Measurements from ENCODE around the gene GNAL.

DNA sequence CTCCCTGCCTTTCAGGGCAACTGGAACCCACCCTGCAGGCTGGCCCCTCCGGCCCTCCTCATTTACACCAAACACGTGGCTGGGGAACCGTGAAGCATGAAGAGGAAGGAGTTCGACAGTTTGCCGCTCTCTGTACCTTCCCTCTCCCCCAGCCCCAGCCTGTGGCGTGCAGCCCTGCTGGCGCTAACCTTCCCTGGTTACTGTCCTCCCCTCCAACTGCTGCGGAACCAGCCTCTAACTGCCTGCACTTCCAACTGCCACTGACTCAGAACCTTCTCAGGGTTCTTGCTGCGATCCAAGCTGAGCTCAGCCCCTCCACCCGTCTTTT is 19.2 kb upstream of the GNAL start:
- TF ChIP-seq, protein P1, sequence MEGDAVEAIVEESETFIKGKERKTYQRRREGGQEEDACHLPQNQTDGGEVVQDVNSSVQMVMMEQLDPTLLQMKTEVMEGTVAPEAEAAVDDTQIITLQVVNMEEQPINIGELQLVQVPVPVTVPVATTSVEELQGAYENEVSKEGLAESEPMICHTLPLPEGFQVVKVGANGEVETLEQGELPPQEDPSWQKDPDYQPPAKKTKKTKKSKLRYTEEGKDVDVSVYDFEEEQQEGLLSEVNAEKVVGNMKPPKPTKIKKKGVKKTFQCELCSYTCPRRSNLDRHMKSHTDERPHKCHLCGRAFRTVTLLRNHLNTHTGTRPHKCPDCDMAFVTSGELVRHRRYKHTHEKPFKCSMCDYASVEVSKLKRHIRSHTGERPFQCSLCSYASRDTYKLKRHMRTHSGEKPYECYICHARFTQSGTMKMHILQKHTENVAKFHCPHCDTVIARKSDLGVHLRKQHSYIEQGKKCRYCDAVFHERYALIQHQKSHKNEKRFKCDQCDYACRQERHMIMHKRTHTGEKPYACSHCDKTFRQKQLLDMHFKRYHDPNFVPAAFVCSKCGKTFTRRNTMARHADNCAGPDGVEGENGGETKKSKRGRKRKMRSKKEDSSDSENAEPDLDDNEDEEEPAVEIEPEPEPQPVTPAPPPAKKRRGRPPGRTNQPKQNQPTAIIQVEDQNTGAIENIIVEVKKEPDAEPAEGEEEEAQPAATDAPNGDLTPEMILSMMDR (conservative IDR thresholded peaks at IDR 0.05; ENCODE audit: low read depth, low read length), result no peak
- TF ChIP-seq EZH2phosphoT487 (IDR thresholded peaks at IDR 0.05; ENCODE audit: borderline replicate concordance, low read length) (no peak), EZH2 (IDR thresholded peaks at IDR 0.05; ENCODE audit: low read length, unreplicated experiment) (no peak)
